ENCODE measurements around the gene APC. TPM values are rescaled to one million over a fixed set of nuclear protein-coding genes. Genes with fewer than 3 reads are reported as not detected.
A peak's percentile ranks its signal among the peaks of the same experiment; 100 is the strongest.

The APC gene
- total and polyA plus RNA-seq, 2 donors (not counting 3 experiments of a cell fraction or from before 2014, with no cell fraction given), result 11.2 to 39.6 TPM

DNA sequence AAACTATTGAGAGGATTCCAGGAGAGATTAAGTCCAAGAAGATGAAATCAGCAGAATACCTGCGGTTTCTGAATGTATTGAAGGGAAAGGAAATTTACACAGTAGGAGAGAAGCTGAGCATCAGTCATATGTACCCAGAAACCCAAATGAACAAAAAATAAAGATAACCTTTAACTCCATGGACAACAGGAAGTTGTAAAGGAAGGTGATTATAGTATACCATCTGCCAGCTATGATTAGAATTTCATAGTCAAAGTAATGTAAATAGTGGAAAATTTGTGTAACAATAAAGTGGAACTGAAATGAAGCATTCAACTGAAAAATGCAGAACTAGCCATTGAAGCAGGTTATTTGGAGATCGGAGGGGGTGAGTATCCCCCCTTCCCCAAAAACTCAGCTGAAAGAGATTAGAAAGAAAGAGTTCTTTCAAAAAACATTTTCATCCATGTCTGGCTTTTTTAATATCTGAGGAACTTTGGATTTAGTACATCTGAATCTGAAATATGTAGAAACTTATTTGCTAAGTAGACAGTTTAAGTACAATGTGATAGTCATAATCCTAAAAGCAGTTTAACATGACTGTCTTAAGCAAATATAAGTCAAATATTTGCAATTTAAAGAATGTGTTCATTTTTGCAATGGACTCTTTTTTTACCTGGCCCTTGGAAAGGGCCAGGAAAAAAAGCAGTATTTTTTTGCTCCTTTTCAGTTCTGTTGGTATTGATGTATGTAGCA is 58.4 kb downstream of the APC start:
- BruUV-seq (replicated peaks), result no TSS peak
- dilution Hi-C loops (cut with MboI; ENCODE audit: extremely low pct_ligation_motif_present, low sequenced_read_pairs), result no loop called here
- TF ChIP-seq, protein P1, sequence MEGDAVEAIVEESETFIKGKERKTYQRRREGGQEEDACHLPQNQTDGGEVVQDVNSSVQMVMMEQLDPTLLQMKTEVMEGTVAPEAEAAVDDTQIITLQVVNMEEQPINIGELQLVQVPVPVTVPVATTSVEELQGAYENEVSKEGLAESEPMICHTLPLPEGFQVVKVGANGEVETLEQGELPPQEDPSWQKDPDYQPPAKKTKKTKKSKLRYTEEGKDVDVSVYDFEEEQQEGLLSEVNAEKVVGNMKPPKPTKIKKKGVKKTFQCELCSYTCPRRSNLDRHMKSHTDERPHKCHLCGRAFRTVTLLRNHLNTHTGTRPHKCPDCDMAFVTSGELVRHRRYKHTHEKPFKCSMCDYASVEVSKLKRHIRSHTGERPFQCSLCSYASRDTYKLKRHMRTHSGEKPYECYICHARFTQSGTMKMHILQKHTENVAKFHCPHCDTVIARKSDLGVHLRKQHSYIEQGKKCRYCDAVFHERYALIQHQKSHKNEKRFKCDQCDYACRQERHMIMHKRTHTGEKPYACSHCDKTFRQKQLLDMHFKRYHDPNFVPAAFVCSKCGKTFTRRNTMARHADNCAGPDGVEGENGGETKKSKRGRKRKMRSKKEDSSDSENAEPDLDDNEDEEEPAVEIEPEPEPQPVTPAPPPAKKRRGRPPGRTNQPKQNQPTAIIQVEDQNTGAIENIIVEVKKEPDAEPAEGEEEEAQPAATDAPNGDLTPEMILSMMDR (IDR thresholded peaks at IDR 0.05; ENCODE audit: extremely low read depth in 1 of 2, insufficient read depth in 1 of 2, low read depth in 1 of 2, low read length in 2 of 2), result no peak
- TF ChIP-seq GATA2 (IDR thresholded peaks at IDR 0.05; ENCODE audit: insufficient read depth, insufficient read length, low read depth, low read length) (no peak), POLR2AphosphoS5 (IDR thresholded peaks at IDR 0.05; ENCODE audit: insufficient read depth, low read depth, low read length) (no peak), MYC (IDR thresholded peaks at IDR 0.05; ENCODE audit: low read depth, low read length) (no peak), EZH2 (IDR thresholded peaks at IDR 0.05; ENCODE audit: borderline replicate concordance, low read depth, low read length, severe bottlenecking) (no peak), POLR2A (IDR thresholded peaks at IDR 0.05; ENCODE audit: low read depth, low read length) (no peak), FOS (IDR thresholded peaks at IDR 0.05; ENCODE audit: borderline replicate concordance, insufficient read depth, low read length) (no peak), JUN (IDR thresholded peaks at IDR 0.05; ENCODE audit: borderline replicate concordance, insufficient read depth, insufficient read length, low read depth) (no peak)
- TF ChIP-seq, protein P2, sequence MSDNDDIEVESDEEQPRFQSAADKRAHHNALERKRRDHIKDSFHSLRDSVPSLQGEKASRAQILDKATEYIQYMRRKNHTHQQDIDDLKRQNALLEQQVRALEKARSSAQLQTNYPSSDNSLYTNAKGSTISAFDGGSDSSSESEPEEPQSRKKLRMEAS (IDR thresholded peaks at IDR 0.05; ENCODE audit: insufficient read depth, insufficient read length), result no peak
- no peaks in the 10 kb centered on the region for H3K9me3 ChIP-seq (replicated peaks; ENCODE audit: control insufficient read depth, insufficient read depth, low read length)
- no peak overlapping the region for H3K27ac ChIP-seq (ENCODE audit: insufficient read depth, low read depth, low read length)
- no peaks in the 10 kb centered on the region for H3K9me1 ChIP-seq (replicated peaks; ENCODE audit: control insufficient read depth, extremely low read depth, insufficient read depth, low read length)
- no peaks in the 10 kb centered on the region for H3K27me3 ChIP-seq (ENCODE audit: control insufficient read depth in 2 of 2, insufficient read depth in 2 of 2, low read length in 2 of 2)
- peak; percentile 33 for FAIRE-seq
- H2AFZ ChIP-seq (ENCODE audit: low read depth, low read length), result no peak overlapping the region
- H3K9ac ChIP-seq (replicated peaks; ENCODE audit: extremely low read depth, insufficient read depth, low read length), result no peak overlapping the region
- ChIA-PET POLR2A (no interaction called here), CTCF (interaction anchor here (1.0 to 2.0 kb wide), 3 partner anchors 25 to 52 kb away, joined by 3 to 8 read pairs (median 3); no protein-coding TSS in a partner anchor)
- peaks cover 1 to 11% of the 10 kb centered on the region in 2 experiments for H3K36me3 ChIP-seq (ENCODE audit: control insufficient read depth in 2 of 2, extremely low read depth in 1 of 2, insufficient read depth in 2 of 2, low read length in 2 of 2)
- H3K79me2 ChIP-seq (ENCODE audit: control insufficient read depth, insufficient read depth, low read length), result no peaks in the 10 kb centered on the region
- peak overlapping the region; percentile 2 for H3K4me2 ChIP-seq (ENCODE audit: insufficient read depth, low read length)
- no peaks in the 10 kb centered on the region for H4K20me1 ChIP-seq (replicated peaks; ENCODE audit: control insufficient read depth, extremely low read depth, insufficient read depth, low read length)
- intact Hi-C loops (cut with micrococcal nuclease), result no loop called here
- no peak overlapping the region for H3K4me3 ChIP-seq (replicated peaks in 1 of 3; ENCODE audit: insufficient read depth in 1 of 3, low read depth in 1 of 3, low read length in 3 of 3)
- DNase-seq (ENCODE audit: low read depth, low spot score), result peak; percentile 60
- peaks cover 6% of the 10 kb centered on the region for H3K4me1 ChIP-seq (ENCODE audit: control insufficient read depth, extremely low read depth, insufficient read depth, low read length)

Measured in endothelial cell of umbilical vein (primary cell).